Kidney (tissue), 14 donors: ENCODE data around the gene MAGI1. TPM values are rescaled to one million over a fixed set of nuclear protein-coding genes. Genes with fewer than 3 reads are reported as not detected.

Experiments used
- DNase-seq, 5 donors: peaks; one replicate each; pipeline ENCODE4 v3.0.0-alpha.2; 2013 to 2020
- FAIRE-seq: peaks from 2 replicates; lab custom pipeline; 2012; peaks lifted over from hg19 to GRCh38; lab: Jason Lieb, UNC
- H3K27ac ChIP-seq, 2 donors: one replicate each; pipeline ENCODE4 v1.7.0; 2013; ENCODE audit warnings: low read depth in 2 of 2, low read length in 2 of 2, inconsistent platforms in 1 of 2
- H3K27me3 ChIP-seq: one replicate; pipeline ENCODE4 v1.7.1; 2013; ENCODE audit warnings: low read length, inconsistent platforms; ENCODE audit not compliant: control insufficient read depth, insufficient read depth
- H3K36me3 ChIP-seq, 3 donors: one replicate each; pipeline versions ENCODE4 v1.7.0 to v1.7.1; 2013; ENCODE audit warnings: low read length in 3 of 3, control low read depth in 1 of 3, inconsistent platforms in 1 of 3; ENCODE audit not compliant: insufficient read depth in 3 of 3, control insufficient read depth in 2 of 3
- H3K4me1 ChIP-seq, 3 donors: one replicate each; pipeline versions ENCODE4 v1.7.0 to v1.7.1; 2013; ENCODE audit warnings: low read length in 3 of 3, inconsistent platforms in 1 of 3, low read depth in 1 of 3; ENCODE audit not compliant: control insufficient read depth in 2 of 3, insufficient read depth in 2 of 3
- H3K4me3 ChIP-seq, 3 donors: one replicate each; pipeline versions ENCODE4 v1.7.0 to v1.8.1; 2013; ENCODE audit warnings: low read length in 3 of 3, control low read depth in 1 of 3, inconsistent platforms in 1 of 3
- H3K9ac ChIP-seq, 3 donors: one replicate each; pipeline versions ENCODE4 v1.7.0 to v1.7.1; 2013; ENCODE audit warnings: low read length in 3 of 3, control low read depth in 1 of 3, inconsistent platforms in 1 of 3
- H3K9me3 ChIP-seq, 3 donors: one replicate each; pipeline versions ENCODE4 v1.7.0 to v1.7.1; 2013; ENCODE audit warnings: low read length in 3 of 3, control low read depth in 1 of 3, inconsistent platforms in 1 of 3; ENCODE audit not compliant: control insufficient read depth in 2 of 3, insufficient read depth in 1 of 3
- intact Hi-C: fragments of 100-400 bp; cut with DNase I; formaldehyde crosslinking; loops from one replicate; pipeline ENCODE4 v1.11.1; 2022
- polyA plus RNA-seq: library from polyadenylated mRNA; stranded (reverse); fragments of 350-450 nt; fragmentation: Illumina TruSeq; extraction: RNeasy Lipid Tissue Mini Kit (QIAGEN cat#74804); gene quantifications from one replicate; pipeline ENCODE4 v1.2.3, GENCODE V29; 2014; ENCODE audit warnings: low read depth, low replicate concordance; ENCODE audit not compliant: insufficient read depth
- total RNA-seq: library from RNA; stranded (reverse); fragmentation: NEBNext Ultra II Directional; extraction: Animal tissue kit (Norgen Biotek cat#: 25700); gene quantifications from one replicate; pipeline ENCODE4 v1.2.1, GENCODE V29; 2021
- TF ChIP-seq, protein P1 (sequence below): IDR thresholded peaks from 3 replicates; pipeline ENCODE4 v1.5.1; 2012; ENCODE audit warnings: mild to moderate bottlenecking, moderate library complexity, borderline replicate concordance; ENCODE audit not compliant: insufficient read depth; ENCODE audit errors: extremely low read depth
- donor health status: control.
- donor health status: control.
- donor health status: control.
- donor health status: control.
- donor health status: control.
- donor health status: DM: yes; HTN: yes; CAD: no.
- donor health status: Normal renal cell carcinoma (clear cell type).

Gene MAGI1
- total and polyA plus RNA-seq, 2 donors from 2014 or later, result 8.2 to 42.8 TPM

DNA sequence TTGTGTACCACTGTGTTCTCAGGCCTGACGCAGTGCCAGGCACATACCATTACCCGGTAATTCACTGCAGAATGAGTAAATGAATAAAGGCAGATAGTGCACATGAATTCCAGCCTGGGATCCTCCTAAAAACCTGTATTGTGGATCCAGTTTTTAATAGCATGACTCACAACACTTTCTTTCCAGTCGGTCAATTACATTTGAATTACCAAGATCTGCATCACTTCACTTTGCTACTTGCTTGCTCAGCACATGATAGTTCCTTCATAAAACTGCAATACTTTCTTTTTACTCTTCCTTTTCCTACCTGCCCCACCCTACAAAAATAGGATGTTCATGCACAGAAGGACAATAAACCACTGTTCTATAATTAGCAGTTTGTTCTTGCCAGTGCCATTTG, 553.8 kb downstream of the MAGI1 start:
- Histone ChIP-seq H3K4me1 (peaks cover 0 to 40% (median 27%) of the 10 kb centered on the region in 3 donors), H3K27me3 (no peaks in the 10 kb centered on the region), H3K9ac (no peak overlapping the region), H3K27ac (no peak overlapping the region), H3K4me3 (no peak overlapping the region), H3K36me3 (no peaks in the 10 kb centered on the region), H3K9me3 (no peaks in the 10 kb centered on the region)
- TF ChIP-seq, protein P1, sequence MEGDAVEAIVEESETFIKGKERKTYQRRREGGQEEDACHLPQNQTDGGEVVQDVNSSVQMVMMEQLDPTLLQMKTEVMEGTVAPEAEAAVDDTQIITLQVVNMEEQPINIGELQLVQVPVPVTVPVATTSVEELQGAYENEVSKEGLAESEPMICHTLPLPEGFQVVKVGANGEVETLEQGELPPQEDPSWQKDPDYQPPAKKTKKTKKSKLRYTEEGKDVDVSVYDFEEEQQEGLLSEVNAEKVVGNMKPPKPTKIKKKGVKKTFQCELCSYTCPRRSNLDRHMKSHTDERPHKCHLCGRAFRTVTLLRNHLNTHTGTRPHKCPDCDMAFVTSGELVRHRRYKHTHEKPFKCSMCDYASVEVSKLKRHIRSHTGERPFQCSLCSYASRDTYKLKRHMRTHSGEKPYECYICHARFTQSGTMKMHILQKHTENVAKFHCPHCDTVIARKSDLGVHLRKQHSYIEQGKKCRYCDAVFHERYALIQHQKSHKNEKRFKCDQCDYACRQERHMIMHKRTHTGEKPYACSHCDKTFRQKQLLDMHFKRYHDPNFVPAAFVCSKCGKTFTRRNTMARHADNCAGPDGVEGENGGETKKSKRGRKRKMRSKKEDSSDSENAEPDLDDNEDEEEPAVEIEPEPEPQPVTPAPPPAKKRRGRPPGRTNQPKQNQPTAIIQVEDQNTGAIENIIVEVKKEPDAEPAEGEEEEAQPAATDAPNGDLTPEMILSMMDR, result no peak
- DNase-seq, result no peak
- intact Hi-C loops, result no loop called here
- no peak for FAIRE-seq

DNA sequence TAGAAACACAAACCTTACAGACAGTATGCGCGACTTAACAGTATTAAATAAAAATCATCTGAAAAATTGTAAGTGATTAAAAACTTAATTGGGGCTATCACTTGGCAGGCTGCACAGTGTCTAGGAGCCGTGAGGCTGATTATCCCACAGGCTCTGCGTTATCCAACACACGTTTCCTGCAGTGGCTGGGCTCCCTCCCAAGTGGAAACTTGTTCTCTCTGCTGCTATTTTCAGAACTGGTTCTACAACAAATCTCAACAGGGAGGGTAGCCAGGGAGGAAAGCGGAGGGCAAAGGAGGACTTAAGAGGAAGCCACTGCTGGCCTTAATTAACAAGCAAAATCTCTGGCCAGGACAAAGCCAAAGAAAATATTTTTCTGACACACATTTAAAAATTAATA, 555.2 kb downstream of the MAGI1 start:
- FAIRE-seq (peak; percentile 8), DNase-seq (peak in 4 of 5 donors; percentile 50 to 89 (median 80))
- Histone ChIP-seq H3K36me3 (no peaks in the 10 kb centered on the region), H3K4me1 (peaks cover 0 to 40% (median 27%) of the 10 kb centered on the region in 3 donors), H3K27me3 (no peaks in the 10 kb centered on the region), H3K27ac (no peak overlapping the region), H3K9ac (no peak overlapping the region), H3K4me3 (peak overlapping the region in 1 of 3 donors; percentile 16), H3K9me3 (no peaks in the 10 kb centered on the region)
- TF ChIP-seq, protein P1, result no peak
- intact Hi-C loops, result no loop called here

DNA sequence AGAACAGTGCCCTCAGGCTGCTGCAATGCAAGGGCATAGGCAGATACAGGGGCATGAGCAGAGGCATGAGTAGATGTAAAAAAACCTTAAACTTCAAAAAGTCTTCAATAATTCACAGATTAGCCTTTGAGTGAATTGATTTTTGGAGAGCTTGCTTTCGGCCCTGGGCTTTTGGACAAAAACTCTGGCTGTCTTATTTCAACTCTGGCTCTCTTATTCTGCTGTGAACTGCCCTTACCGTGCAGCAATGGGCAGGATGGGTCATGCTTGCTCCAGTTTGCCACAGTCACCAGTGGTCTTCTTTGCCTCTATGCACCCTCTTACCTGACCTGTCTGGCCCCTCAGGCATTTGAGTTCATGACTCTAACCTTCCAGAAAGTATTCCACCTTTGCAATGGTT, 555.7 kb downstream of the MAGI1 start:
- Histone ChIP-seq H3K4me3 (peak overlapping the region in 1 of 3 donors; percentile 16), H3K4me1 (peaks cover 0 to 40% (median 27%) of the 10 kb centered on the region in 3 donors), H3K9me3 (no peaks in the 10 kb centered on the region), H3K27me3 (no peaks in the 10 kb centered on the region), H3K36me3 (no peaks in the 10 kb centered on the region), H3K27ac (no peak overlapping the region), H3K9ac (no peak overlapping the region)
- intact Hi-C loops, result no loop called here
- no peak for DNase-seq
- TF ChIP-seq, protein P1, result no peak
- no peak for FAIRE-seq

DNA sequence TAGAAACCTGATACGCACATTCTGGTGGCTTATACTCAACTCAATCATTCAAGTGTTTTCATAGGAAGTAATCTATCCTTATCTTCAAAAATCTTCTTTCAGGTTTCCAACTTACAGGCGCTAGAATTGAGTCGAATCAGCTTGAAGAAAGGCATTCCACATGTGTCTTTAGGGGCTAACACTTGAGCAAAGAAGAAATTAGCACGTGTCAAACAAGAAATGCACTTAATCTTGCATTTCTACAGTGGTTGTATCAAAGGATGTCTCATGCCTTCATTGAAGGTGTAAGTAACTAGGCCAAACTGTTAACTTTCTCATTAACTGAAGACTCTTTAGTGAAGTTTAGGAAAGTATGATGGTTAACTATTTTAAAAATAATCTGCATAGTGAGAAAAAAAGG, 557.6 kb downstream of the MAGI1 start:
- H3K27ac ChIP-seq, result no peak overlapping the region
- TF ChIP-seq, protein P1, result no peak
- no peaks in the 10 kb centered on the region for H3K36me3 ChIP-seq
- intact Hi-C loops, result no loop called here
- peaks cover 0 to 34% (median 27%) of the 10 kb centered on the region in 3 donors for H3K4me1 ChIP-seq
- no peaks in the 10 kb centered on the region for H3K27me3 ChIP-seq
- H3K9ac ChIP-seq, result no peak overlapping the region
- FAIRE-seq (no peak), DNase-seq (no peak)
- H3K4me3 ChIP-seq, result no peak overlapping the region
- H3K9me3 ChIP-seq, result no peaks in the 10 kb centered on the region
